GM12873 (cell line): ENCODE results near the gene TRIM6.

ENCODE experiments used
- CTCF ChIP-seq: IDR thresholded peaks from 2 replicates; pipeline ENCODE4 v1.5.1; 2012; ENCODE audit warnings: low read depth, mild to moderate bottlenecking, moderate library complexity, low read length, control low read depth; ENCODE audit not compliant: insufficient read depth; ENCODE audit errors: missing control alignments

TRIM6 gene

GRCh38 chr11:5596607-5597201 is at the start of gene TRIM6:
Gene TRIM6, plus strand, starts transcription at chr11:5596637. Its CDS starts 261 bp downstream, at chr11:5596898.
- TF ChIP-seq CTCF, result no peak

GRCh38 chr11:5547982-5548381 is 48.5 kb upstream of the TRIM6 start:
- TF ChIP-seq CTCF, result no peak

- TF ChIP-seq CTCF, result no peak
Measured at GRCh38 chr11:5548440-5548839, 48.0 kb upstream of the TRIM6 start, which contains the start of gene OR52H1. Gene OR52H1, minus strand, starts transcription at chr11:5548540. Its CDS starts 3,035 bp downstream, at chr11:5545505.

- TF ChIP-seq CTCF, result no peak
Measured at GRCh38 chr11:5550440-5551095, 45.9 kb upstream of the TRIM6 start.

GRCh38 chr11:5553343-5553742 is 43.1 kb upstream of the TRIM6 start:
- no peak for TF ChIP-seq CTCF

- TF ChIP-seq CTCF, result no peak
Measured at GRCh38 chr11:5556596-5557188, 39.7 kb upstream of the TRIM6 start.

GRCh38 chr11:5557751-5558150 is 38.7 kb upstream of the TRIM6 start:
- TF ChIP-seq CTCF, result no peak
